ELF-1 (cell line): Measurements from ENCODE around the gene FAM110A.
"Not testable (repeated sequence)": the region's sequence is repeated elsewhere in the genome, so short reads cannot be mapped to it uniquely, and the experiment has no call there.

Experiments
- DNase-seq: peaks from one replicate; pipeline ENCODE4 v3.0.0-alpha.2; 2016; ENCODE audit warnings: low read depth, low spot score

Gene FAM110A

DNA sequence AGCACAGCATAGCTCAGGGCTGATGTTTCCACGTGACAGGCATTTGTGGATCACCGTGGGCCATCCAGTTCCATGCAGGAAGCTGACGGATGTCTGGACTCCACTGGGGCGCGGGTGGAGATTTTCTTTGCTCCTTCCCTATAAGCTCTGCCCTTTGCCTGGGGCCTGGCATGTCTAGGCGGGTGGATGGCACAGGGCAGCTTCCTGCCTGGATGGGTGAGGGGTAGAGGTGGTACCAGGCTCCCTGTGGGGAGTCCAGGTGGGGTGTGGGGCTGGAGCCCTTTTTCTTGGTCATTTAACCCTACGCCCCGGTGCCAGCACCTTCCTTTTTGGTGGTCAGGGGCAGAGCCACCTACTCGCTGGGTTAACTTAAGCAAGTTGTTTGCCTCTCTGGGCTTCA, 10.4 kb downstream of the FAM110A start:
- DNase-seq, result no peak

DNA sequence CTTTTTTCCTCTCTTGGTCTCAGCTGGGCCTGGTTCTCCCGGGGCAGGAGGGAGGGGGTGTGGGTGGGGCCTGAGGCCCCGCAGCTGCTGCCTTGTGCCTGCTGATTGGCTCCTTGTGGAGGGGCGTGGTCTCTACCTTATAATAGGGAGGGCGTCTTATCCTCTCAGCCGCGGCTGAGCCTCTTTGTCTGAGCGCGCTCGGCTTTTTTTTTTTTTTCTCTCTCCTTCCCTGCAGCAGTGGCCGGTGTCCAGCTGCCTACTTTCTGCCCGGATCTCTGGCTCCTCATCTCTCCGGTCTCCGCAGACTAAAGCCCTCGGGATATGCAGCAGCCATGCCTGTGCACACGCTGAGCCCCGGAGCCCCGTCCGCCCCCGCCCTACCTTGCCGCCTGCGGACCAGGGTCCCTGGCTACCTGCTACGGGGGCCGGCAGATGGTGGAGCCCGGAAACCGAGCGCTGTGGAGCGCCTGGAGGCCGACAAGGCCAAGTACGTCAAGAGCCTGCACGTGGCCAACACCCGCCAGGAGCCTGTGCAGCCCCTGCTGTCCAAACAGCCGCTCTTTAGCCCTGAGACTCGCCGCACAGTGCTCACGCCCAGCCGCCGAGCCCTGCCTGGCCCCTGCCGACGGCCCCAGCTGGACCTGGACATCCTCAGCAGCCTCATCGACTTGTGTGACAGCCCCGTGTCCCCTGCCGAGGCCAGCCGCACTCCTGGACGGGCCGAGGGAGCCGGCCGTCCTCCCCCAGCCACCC, 11.1 kb downstream of the FAM110A start:
- DNase-seq, result peak; percentile 92

DNA sequence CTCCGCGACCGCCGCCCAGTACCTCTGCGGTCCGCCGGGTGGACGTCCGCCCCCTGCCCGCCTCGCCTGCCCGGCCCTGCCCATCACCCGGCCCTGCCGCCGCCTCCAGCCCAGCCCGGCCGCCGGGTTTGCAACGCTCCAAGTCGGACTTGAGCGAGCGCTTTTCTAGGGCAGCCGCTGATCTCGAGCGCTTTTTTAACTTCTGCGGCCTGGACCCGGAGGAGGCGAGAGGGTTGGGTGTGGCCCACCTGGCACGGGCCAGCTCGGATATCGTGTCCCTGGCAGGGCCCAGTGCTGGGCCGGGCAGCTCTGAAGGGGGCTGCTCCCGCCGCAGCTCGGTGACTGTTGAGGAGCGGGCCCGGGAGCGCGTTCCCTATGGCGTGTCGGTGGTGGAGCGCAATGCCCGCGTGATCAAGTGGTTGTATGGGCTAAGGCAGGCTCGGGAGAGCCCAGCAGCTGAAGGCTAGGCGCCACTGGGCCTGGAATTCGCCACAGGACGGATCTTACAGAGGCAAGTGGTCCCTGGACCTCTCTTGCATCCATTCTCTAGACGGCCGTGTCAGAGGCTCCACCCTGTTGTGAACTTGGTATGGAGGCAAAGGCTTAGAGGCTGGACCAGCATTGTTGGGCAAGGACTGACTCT, 11.8 kb downstream of the FAM110A start:
- DNase-seq, result peak; percentile 29

DNA sequence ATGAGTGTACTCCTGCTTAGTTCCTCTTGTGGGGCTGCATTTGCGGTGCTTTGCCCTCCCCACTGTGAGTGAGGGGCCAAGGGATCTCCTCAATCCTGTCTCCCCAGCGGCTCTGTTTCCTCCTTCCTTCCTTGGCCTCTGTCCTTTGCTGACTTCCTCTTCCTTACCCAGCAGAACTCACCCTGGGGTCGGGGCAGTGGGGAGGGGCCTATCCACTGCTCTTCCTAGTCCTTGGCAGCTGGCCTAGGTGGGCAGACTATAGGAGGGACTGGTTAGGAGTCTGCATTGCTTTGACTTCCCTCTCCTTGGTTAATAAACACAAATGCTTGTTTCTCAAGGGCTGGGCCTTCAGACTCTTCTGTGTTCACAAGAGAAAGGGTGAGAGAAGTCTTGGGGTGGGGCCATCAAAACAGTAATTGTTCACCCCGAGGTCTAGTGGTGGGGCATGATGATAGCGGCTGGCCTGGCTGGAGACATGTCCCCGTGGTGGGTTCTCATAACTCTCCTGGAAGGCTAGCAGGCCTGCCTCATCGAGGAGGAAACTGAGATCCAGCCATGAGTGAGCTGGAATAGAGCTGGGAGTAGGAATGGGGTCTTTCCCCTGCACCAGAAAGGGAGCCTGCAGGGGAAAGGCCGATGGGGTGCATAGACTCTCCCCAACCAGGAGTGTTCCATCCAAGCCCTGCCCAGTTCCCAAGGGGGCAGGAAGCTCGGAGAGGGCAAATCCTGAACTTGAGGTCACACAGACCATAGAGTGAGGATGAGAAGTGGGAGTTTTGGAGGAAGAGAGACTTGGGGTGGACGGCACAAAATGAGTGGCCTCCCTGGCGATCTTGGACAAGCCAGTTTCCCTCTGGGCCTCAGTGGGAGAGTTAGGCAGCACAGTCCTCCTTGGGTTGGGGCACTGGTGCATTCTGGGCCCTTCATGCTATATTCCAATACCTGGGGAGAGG, 12.7 kb downstream of the FAM110A start:
- DNase-seq, result no peak

DNA sequence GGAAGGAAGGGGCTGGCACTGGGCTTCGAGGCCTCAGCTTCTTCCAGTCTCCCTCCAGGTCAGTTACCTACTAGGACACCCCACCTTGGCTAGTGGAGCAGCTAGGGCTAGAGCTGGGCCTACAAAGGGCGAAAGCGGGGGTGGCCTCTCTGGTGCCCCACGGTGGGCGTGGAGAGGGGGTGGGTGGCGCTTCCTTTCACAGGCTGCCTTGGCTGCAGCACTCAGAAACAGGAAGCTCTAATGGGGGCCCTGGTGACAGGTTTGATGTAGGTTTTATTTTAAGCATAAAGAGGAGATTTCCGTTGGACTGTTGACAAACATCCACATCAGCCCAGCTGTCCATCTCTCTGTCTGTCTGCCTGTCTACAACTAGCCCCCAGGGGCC, 13.4 kb downstream of the FAM110A start:
- DNase-seq, result no peak

DNA sequence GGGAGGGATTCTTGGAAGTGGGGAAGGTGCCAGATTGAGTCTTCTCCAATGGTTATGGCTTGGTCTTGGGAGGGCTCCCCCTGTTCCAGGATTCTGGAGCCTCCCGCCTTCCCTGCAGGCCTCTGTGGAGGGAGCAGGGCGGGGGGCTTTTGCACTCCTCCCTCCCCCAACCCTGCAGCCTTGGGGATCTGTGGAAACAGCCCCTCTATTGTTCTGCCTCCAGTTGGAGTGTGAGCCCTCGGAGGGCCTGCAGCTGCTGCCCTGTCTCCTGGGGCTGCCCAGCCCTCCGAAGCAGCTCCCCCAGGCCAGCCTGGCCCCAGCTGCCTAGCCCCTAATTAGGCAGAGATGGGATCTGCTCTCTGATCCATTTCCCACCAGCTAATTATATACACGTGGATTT, 14.7 kb downstream of the FAM110A start:
- DNase-seq, result no peak

DNA sequence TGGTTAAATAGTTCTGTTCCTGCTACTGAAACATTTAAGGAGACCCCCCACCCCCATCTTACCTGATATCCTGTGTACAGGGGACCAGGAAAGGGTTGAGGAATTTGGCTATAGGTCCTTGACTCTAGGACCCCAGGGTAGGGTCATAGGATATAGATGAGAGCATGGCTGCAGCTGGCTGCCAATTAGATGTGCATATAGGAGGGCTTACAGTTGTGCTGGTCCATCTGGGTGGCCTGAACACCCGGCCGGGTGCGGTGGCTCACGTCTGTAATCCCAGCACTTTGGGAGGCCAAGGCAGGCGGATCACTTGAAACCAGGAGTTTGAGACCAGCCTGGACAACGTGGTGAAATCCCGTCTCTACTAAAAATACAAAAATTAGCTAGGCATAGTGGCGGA, 15.2 kb downstream of the FAM110A start:
- not testable (repeated sequence) for DNase-seq

DNA sequence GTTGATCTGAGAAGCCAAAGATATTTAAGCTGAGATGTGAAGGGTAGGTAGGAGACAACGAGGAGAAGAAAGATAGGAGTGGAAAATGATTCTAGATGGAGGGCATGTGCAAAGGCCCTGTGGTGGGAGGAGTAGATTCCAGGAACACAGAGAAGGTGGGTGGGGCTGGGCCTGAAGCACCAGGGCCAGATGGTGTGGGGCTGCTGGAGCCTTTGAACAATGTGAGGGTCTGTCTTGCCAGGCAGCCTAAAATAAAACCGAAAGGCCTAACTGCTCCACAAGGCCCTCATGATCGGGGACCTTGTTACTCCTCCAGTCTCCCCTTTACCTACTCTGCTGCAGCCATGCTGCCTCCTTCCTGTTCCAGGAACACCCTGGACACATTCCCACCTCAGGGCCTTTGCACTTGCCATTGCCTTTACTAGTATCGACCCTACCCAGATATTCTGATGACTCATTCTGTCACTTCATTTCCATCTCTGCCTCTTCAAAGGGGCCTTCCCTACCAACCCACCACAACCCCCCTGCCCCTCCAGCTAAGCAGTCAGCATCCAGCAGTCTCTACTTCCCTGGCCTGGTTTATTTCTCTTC, 20.0 kb downstream of the FAM110A start:
- DNase-seq, result no peak

DNA sequence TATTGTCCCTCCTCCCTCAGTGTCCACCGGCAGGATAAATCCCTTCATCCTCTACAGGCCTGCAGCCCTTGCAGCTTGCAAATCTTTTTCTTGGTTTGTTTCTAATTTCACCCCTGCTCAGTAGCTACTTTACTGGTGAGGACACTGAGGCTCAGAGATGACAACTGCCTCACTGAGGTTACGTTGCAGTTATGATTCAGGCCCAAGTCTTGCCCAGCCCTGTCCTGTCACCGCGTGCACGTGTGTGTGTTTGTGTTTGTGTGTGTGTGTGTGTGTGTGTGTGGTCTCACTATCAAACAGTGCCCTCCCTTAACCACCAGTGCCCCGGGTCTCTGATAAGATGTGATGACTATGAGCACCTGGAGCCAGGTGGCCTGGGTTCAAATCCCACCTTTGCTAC, 21.1 kb downstream of the FAM110A start:
- DNase-seq, result no peak

DNA sequence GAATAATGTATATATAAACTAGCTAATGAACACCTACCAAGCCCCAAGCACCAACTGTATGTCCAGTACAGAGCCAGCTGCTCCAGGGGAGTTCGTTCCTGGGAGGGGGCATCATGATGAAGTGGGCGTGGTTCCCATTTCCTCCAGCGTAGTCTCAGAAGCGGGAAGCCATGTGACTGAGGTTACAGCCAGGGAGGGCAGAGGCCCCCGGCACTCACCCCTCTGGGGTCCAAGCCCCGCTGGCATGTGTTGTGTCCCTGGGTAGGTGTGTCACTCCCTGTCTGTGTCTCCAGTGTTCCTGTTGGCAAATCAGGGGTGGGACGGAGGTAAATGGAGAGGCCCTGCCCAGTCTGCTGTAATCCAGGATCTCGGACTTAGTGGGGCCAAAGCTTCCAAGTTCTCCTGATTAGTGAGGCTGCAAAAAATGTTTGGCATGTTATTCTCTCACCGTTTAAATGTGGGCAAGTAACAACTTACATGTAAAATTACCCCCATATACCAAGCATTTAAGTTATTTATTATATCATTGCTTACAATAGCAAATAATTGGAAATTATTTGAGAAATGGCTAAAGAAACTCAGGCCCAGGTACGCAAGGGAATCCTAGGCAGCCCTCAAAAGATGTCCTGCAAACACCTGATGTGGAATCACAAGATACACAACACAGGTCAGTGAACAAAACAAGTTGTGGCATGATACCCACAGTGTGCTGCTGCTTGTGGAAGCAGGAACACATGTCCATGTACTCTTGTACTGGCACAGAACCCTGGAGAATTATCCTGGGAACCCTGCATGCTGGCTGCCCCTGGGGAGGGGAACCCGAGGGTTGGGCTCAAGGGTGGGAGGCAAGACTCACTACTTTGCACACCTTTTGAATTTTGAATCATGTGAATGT, 22.2 kb downstream of the FAM110A start:
- no peak for DNase-seq

DNA sequence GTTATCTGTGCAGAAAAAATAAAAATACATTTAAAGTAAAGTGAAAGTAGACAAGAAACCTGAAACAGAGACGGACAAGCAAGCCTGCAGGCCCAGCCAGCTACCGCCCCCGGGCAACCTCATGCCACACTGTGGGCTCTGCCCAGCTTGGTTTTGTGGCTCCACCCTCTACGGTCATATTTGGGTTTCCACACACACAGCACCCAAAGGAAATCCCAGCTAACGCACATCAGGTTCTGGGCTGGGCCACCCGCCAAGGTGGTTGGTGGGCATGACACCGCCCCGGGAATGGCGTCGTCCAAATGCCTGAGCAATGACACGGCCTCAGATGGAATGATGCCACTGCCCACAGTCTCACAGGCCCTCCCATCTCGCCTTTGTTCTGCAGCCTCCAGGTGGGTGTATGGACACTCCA, 22.9 kb downstream of the FAM110A start:
- peak; percentile 38 for DNase-seq

DNA sequence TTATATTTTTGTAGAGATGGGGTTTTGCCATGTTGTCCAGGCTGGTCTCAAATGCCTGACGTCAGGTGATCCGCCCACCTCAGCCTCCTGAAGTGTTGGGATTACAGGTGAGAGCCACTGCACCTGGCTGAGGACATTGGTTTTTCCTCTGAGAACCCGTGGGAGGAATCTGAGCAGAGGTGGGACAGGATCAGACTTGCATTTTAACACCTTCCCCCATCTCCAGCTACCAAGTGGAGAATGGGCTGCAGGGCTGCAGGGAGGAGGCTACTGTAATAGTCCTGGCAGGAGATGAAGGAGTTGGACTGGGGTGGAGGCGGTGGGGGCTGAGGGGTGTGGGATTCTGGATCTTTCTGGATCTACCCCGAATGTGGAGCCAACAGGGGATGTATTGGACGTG, 24.5 kb downstream of the FAM110A start:
- no peak for DNase-seq

DNA sequence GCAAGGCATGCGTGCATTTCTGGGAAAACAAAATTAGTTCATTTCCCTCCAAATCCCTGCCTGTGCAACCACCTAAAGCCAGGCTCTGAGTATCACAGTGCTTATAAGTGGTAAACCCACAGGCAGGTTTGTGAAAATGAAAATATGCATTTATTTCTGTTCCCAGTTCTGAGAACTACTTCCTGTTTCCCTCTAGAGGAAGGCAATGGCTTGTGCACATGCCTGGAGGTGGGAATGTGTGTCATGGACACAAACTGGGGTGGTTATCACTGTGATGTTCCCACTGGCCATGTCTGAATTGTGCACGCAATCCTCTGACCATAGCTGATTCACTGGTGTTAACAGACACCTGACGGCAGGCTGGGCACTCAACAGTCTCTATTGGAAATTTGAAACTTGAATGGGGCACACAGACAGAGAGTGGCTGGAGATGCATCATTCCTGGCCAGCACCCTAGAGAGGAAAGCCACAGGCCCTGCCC, 26.3 kb downstream of the FAM110A start:
- DNase-seq, result no peak

DNA sequence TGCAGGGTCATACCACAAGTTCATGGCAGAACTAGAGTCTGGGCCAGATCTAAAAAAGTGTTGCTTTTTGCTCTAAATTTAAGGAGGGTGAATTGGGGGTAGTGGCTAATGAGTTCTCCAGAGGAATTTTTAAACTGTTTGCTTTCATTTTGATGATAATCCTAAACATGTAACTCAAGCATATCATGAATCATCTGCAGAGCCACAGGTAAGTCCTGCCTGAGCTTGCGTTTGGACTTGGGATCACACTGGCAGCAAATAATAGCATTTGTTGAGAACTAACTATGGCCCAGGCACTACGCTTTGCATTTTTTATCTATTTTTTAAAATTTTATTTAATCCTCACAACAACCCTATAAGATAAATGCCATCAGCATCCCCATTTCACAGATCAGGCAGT, 27.4 kb downstream of the FAM110A start:
- no peak for DNase-seq

DNA sequence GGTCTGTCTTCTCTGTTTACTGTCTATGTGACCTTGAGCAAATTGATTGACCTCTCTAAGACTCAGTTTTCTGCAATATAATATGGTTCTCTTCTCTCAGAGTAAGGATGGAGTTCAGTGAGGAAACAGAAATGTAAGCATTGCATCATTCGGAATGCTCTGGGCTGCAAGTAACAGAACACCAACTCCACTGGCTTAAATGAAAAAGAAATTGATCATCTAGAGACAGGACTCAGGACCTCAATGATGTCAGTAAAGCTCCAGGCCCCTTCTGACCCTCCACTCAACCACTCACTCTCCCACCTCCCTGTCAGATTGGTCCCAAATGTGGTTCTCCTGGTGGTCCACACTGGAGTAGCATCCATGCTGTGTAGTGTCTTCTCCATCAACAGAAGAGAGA, 31.9 kb downstream of the FAM110A start:
- DNase-seq, result no peak

DNA sequence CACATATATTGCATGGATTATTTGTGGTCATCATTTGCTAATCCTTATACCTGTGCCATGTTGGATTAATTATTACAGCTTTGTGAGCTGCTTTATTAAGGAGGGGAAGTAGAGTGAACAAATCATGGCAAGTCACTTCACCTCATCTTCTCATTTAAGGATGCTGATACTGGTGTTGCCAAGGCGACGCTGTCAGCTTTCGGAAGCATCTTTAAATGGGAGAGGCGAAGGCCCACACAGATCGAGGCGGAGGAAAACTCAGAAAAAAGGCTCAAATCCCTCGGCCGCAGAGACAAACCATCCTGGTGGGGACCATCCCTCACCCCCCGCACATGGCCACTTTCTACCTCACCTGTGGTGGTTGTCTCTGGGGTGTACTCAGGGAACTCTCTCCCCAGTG, 34.8 kb downstream of the FAM110A start:
- DNase-seq, result no peak

DNA sequence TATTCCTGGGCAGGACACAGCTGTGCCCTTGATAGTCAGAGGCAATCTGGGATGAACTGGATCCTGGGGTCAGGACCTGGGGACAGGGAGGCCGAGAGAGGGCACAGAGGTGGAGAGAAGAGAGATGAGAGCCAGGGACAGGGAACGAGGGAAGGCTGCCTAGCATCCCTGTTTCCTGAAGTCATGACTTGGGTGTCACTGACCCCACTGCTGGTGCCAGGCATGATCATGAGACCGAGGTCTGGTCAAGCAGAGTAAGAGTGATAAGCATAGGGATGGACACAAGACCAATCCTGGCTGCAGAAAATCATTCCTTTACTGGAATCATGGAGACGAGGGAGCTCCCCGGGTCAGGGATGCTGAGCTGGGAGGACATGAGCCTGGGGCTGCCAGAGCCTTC, 36.1 kb downstream of the FAM110A start:
- no peak for DNase-seq

DNA sequence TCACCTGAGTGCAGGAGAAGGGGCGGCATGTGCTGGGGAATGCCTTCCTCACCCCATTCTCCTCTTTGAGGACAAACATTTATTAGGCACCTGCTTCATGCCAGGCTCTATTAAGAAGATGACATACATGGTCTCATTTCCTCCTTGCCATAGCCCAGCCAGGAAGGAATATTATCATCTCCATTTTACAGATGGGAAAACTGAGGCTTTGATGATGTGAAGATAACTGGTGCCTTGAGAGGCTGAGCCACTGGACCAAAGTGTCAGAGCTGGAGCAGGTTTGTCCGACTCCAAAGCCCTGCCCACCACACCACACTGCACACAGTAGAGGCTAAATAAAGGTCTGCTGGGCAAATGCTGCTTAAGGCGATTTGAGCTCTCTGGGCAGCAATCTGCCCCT, 37.2 kb downstream of the FAM110A start:
- no peak for DNase-seq

DNA sequence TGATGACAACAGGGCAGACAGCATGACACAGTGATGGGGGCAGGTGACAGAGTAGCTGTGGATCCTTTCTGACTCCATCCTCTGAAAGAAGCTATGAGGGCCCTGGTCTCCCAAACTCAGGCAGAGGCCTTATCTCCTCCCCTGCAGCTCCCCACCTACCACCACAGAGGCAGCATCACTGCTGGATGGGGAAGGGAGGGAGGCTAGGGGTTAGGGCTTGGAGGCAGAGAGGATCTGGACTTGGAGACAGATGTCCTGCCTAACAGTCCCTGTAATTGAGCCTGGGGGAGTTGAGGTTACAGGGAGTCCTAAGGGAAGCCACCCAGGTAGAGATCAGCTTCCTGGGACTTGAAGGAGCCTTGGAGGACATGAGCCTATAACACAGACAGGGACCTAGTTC, 37.9 kb downstream of the FAM110A start:
- DNase-seq, result no peak

DNA sequence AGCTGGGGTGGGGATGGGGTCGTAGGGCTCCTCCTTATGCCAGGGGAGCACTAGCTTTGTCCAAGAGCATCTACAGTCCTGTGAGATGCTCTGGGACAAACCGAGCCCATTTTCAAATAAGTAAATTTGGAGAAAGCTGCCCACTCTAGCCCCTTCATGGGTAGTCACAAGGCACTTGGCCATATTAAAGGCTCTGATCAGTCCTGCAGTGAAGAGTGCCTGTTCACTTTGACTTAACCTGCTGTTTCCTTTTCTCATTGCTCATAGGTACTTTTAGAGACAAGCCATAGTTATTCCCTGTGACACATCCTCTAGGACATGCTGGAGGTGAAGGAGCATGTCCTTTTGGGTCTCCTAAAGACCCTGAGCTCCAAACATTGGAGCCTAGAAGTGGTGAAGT, 38.4 kb downstream of the FAM110A start:
- DNase-seq, result no peak
